Effector memory CD4-positive, alpha-beta T cell (primary cell): ENCODE data around the gene GPR18.

Experiments
- DNase-seq, 3 donors: peaks; one replicate each; pipeline ENCODE4 v3.0.0-alpha.2; 2020
- H3K27ac ChIP-seq: 2 replicates; pipeline ENCODE4 v1.7.0; 2013; ENCODE audit warnings: mild to moderate bottlenecking, low read length, moderate library complexity; ENCODE audit not compliant: insufficient read depth, poor library complexity, severe bottlenecking
- H3K27me3 ChIP-seq: replicated peaks from 2 replicates; pipeline ENCODE4 v1.7.0; 2013; ENCODE audit warnings: mild to moderate bottlenecking, low read length; ENCODE audit not compliant: insufficient read depth, control insufficient read depth, poor library complexity, severe bottlenecking
- H3K36me3 ChIP-seq: 2 replicates; pipeline ENCODE4 v1.7.0; 2013; ENCODE audit warnings: mild to moderate bottlenecking, low read length, moderate library complexity; ENCODE audit not compliant: control insufficient read depth, insufficient read depth
- H3K4me1 ChIP-seq: 2 replicates; pipeline ENCODE4 v1.7.0; 2013; ENCODE audit warnings: low read length, mild to moderate bottlenecking; ENCODE audit not compliant: control insufficient read depth, insufficient read depth, poor library complexity, severe bottlenecking
- H3K4me3 ChIP-seq: 2 replicates; pipeline ENCODE4 v1.7.0; 2013; ENCODE audit warnings: low read length, low read depth, mild to moderate bottlenecking; ENCODE audit not compliant: insufficient read depth, poor library complexity, severe bottlenecking
- H3K9me3 ChIP-seq: 2 replicates; pipeline ENCODE4 v1.7.0; 2013; ENCODE audit warnings: mild to moderate bottlenecking, low read length, moderate library complexity; ENCODE audit not compliant: control insufficient read depth

GPR18 gene

GRCh38 chr13:99205621-99206220 is 52.5 kb downstream of the GPR18 start:
- peak overlapping the region; percentile 62 for H3K27ac ChIP-seq
- H3K9me3 ChIP-seq = no peaks in the 10 kb centered on the region
- no peak for DNase-seq
- H3K27me3 ChIP-seq = no peaks in the 10 kb centered on the region
- H3K4me3 ChIP-seq = no peak overlapping the region
- H3K4me1 ChIP-seq = peaks cover 36% of the 10 kb centered on the region
- peaks cover 13% of the 10 kb centered on the region for H3K36me3 ChIP-seq
